GM23338 (cell line): ENCODE data around the gene NTM. TPM values are rescaled to one million over a fixed set of nuclear protein-coding genes. Genes with fewer than 3 reads are reported as not detected.

Experiments
- ATAC-seq: fragments of 200-7000 bp; cut with Tn5 transposase; 3 replicates; pipeline ENCODE4 v1.9.1; 2020
- DNase-seq: peaks from one replicate; pipeline ENCODE4 v3.0.0-alpha.2; 2015; ENCODE audit warnings: low spot score
- H2AFZ ChIP-seq: fragments of 200-600 bp; sonication (generic); 2 replicates; pipeline ENCODE4 v1.8.0; 2016; ENCODE audit warnings: antibody characterized with exemption, mild to moderate bottlenecking, moderate library complexity
- H3F3A ChIP-seq: fragments of 200-600 bp; sonication (generic); replicated peaks from 2 replicates; pipeline ENCODE4 v1.8.0; 2017; ENCODE audit warnings: antibody characterized with exemption, mixed run types, low read depth
- H3K27ac ChIP-seq: fragments of 200-600 bp; sonication (generic); 2 replicates; pipeline ENCODE4 v1.6.1; 2016; ENCODE audit warnings: low read depth
- H3K27me3 ChIP-seq: fragments of 200-600 bp; sonication (generic); 2 replicates; pipeline ENCODE4 v1.8.0; 2016; ENCODE audit warnings: mild to moderate bottlenecking, mixed run types, moderate library complexity; ENCODE audit not compliant: insufficient read depth
- H3K36me3 ChIP-seq: fragments of 200-600 bp; sonication (generic); 2 replicates; pipeline ENCODE4 v1.8.0; 2016; ENCODE audit warnings: mild to moderate bottlenecking; ENCODE audit not compliant: insufficient read depth
- H3K4me1 ChIP-seq: fragments of 200-600 bp; sonication (generic); 2 replicates; pipeline ENCODE4 v1.8.0; 2016; ENCODE audit warnings: mild to moderate bottlenecking, moderate library complexity; ENCODE audit not compliant: insufficient read depth
- H3K4me2 ChIP-seq: fragments of 200-600 bp; sonication (generic); 2 replicates; pipeline ENCODE4 v1.7.1; 2017; ENCODE audit warnings: mixed run types
- H3K4me3 ChIP-seq: fragments of 200-600 bp; sonication (generic); 2 replicates; pipeline ENCODE4 v1.6.1; 2016; ENCODE audit warnings: mixed run types
- H3K79me2 ChIP-seq: fragments of 200-600 bp; sonication (generic); replicated peaks from 2 replicates; pipeline ENCODE4 v1.8.0; 2017; ENCODE audit warnings: mild to moderate bottlenecking; ENCODE audit not compliant: insufficient read depth
- H3K9me2 ChIP-seq: fragments of 200-600 bp; sonication (generic); 2 replicates; pipeline ENCODE4 v1.8.0; 2017; ENCODE audit not compliant: insufficient read depth
- H4K20me1 ChIP-seq: fragments of 200-600 bp; sonication (generic); replicated peaks from 2 replicates; pipeline ENCODE4 v1.8.0; 2017; ENCODE audit warnings: mild to moderate bottlenecking; ENCODE audit not compliant: insufficient read depth
- H3K27ac Mint-ChIP-seq: 2 replicates; pipeline ENCODE4 v1.8.0; 2020; ENCODE audit warnings: inconsistent platforms, mild to moderate bottlenecking, moderate library complexity, mixed read lengths
- H3K27me3 Mint-ChIP-seq: 3 replicates; pipeline ENCODE4 v1.8.0; 2022; ENCODE audit warnings: low read depth, mild to moderate bottlenecking, moderate library complexity, mixed read lengths, inconsistent platforms; ENCODE audit not compliant: insufficient read depth, poor library complexity
- H3K36me3 Mint-ChIP-seq: 3 replicates; pipeline ENCODE4 v1.8.0; 2021; ENCODE audit warnings: low read depth, mild to moderate bottlenecking, inconsistent platforms, moderate library complexity, mixed read lengths
- H3K4me1 Mint-ChIP-seq: 3 replicates; pipeline ENCODE4 v1.8.0; 2020; ENCODE audit warnings: mild to moderate bottlenecking, inconsistent platforms, mixed read lengths
- H3K4me3 Mint-ChIP-seq: 3 replicates; pipeline ENCODE4 v1.8.0; 2021; ENCODE audit warnings: moderate library complexity, mild to moderate bottlenecking, inconsistent platforms, mixed read lengths
- H3K9me3 Mint-ChIP-seq: 3 replicates; pipeline ENCODE4 v1.8.0; 2020; ENCODE audit warnings: moderate library complexity, mild to moderate bottlenecking, inconsistent platforms, mixed read lengths
- CREB1 ChIP-seq: fragments of 250-450 bp; sonication (Bioruptor Pico); IDR thresholded peaks from 2 replicates; pipeline ENCODE4 v1.5.0; 2020; ENCODE audit warnings: low read depth, mild to moderate bottlenecking, moderate library complexity
- EZH2 ChIP-seq: fragments of 200-600 bp; sonication (generic); IDR thresholded peaks from one replicate; pipeline ENCODE4 v1.8.0; 2017; ENCODE audit warnings: antibody characterized with exemption, mild to moderate bottlenecking, low read depth; ENCODE audit not compliant: unreplicated experiment
- EZH2phosphoT487 ChIP-seq: fragments of 200-600 bp; sonication (generic); IDR thresholded peaks from one replicate; pipeline ENCODE4 v1.8.1; 2018; ENCODE audit warnings: antibody characterized with exemption; ENCODE audit not compliant: unreplicated experiment
- JUNB ChIP-seq: IDR thresholded peaks from one replicate; pipeline ENCODE4 v1.6.1; 2016; ENCODE audit warnings: antibody characterized with exemption; ENCODE audit not compliant: unreplicated experiment
- NANOG ChIP-seq: IDR thresholded peaks from 2 replicates; pipeline ENCODE4 v1.6.1; 2016; ENCODE audit warnings: antibody characterized with exemption, borderline replicate concordance
- POLR2AphosphoS5 ChIP-seq: IDR thresholded peaks from 2 replicates; pipeline ENCODE4 v1.6.1; 2016; ENCODE audit warnings: antibody characterized with exemption, low read depth
- STAT1 ChIP-seq: IDR thresholded peaks from one replicate; pipeline ENCODE4 v1.6.1; 2016; ENCODE audit warnings: antibody characterized with exemption; ENCODE audit not compliant: unreplicated experiment
- ZNF114 ChIP-seq: fragments of 250-450 bp; sonication (Bioruptor Pico); IDR thresholded peaks from 2 replicates; pipeline ENCODE4 v1.5.0; 2020; ENCODE audit warnings: mild to moderate bottlenecking, moderate library complexity
- ZNF331 ChIP-seq: fragments of 250-450 bp; sonication (Bioruptor Pico); IDR thresholded peaks from 2 replicates; pipeline ENCODE4 v1.5.0; 2020; ENCODE audit warnings: low read depth, mild to moderate bottlenecking, moderate library complexity
- polyA plus RNA-seq: library from polyadenylated mRNA; unstranded; fragments of >200 nt; fragmentation: Nextera tagmentation; extraction: Ambion mirVana; gene quantifications from 2 replicates; pipeline ENCODE4 v1.2.1, GENCODE V29; 2016
- total RNA-seq: library from RNA; depleted of rRNA; stranded (reverse); fragments of >200 nt; shearing (Covaris generic); gene quantifications from 2 replicates; pipeline ENCODE4 v1.2.3, GENCODE V29; 2014
- TF ChIP-seq, protein P1 (sequence below): IDR thresholded peaks from 2 replicates; pipeline ENCODE4 v1.6.1; 2016; ENCODE audit warnings: antibody characterized with exemption
- TF ChIP-seq, protein P2 (sequence below): IDR thresholded peaks from one replicate; pipeline ENCODE4 v1.6.1; 2018; ENCODE audit warnings: antibody characterized with exemption; ENCODE audit not compliant: unreplicated experiment
- TF ChIP-seq, protein P3 (sequence below): fragments of 250-450 bp; sonication (Bioruptor Pico); IDR thresholded peaks from 2 replicates; pipeline ENCODE4 v1.5.0; 2020; ENCODE audit warnings: mild to moderate bottlenecking, moderate library complexity
- TF ChIP-seq, protein P4 (sequence below), 2 experiments: fragments of 200-600 bp in 1 of 2; sonication (generic) in 1 of 2; conservative IDR thresholded peaks; 2 replicates each; pipeline versions ENCODE4 v1.5.1 to v1.6.1; 2016 to 2017; ENCODE audit warnings: antibody characterized with exemption in 2 of 2, low read depth in 2 of 2, mild to moderate bottlenecking in 2 of 2, moderate library complexity in 1 of 2

The NTM gene
- total and polyA plus RNA-seq, 2 experiments from 2014 or later, result 10.6 to 14.6 TPM

DNA sequence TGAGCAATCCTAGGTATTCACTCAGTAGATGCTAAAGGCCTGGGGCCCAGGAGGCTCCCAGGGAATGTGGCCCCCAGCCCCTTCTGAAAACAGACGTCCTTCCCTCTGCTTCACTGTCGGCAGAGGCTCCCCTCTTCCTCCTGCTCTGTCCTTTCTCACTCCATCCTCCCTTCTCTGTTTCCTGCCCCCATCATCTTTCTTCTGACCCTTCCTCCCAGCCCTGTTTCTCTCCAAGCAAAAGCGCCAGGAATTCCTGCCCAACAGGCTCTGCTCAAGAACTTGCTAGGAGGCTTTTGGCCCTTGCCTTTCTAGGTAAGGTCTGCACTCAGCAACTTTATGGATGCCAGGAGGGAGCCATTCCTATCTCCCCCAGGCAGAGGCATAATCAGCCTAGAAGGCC, 300.5 kb downstream of the NTM start:
- H3K9me2 ChIP-seq, result no peaks in the 10 kb centered on the region
- Mint-ChIP-seq H3K27ac (no peak overlapping the region), H3K27me3 (peaks cover 10% of the 10 kb centered on the region), H3K4me3 (no peak overlapping the region), H3K4me1 (peaks cover 17% of the 10 kb centered on the region), H3K9me3 (no peaks in the 10 kb centered on the region), H3K36me3 (no peaks in the 10 kb centered on the region; the same call in 2 of the 3 replicates)
- no peaks in the 10 kb centered on the region for H3K79me2 ChIP-seq
- H3K27ac ChIP-seq, result no peak overlapping the region
- no peaks in the 10 kb centered on the region for H3K36me3 ChIP-seq
- no peak overlapping the region for H3K4me2 ChIP-seq
- no peaks in the 10 kb centered on the region for H4K20me1 ChIP-seq
- no peak overlapping the region for H3K4me3 ChIP-seq
- H3K27me3 ChIP-seq, result no peaks in the 10 kb centered on the region
- ATAC-seq (no peak), DNase-seq (no peak)
- H2AFZ ChIP-seq, result no peak overlapping the region
- peaks cover 4% of the 10 kb centered on the region; the same call in 1 of the 2 replicates for H3K4me1 ChIP-seq
- H3F3A ChIP-seq, result no peaks in the 10 kb centered on the region
- TF ChIP-seq, protein P1, sequence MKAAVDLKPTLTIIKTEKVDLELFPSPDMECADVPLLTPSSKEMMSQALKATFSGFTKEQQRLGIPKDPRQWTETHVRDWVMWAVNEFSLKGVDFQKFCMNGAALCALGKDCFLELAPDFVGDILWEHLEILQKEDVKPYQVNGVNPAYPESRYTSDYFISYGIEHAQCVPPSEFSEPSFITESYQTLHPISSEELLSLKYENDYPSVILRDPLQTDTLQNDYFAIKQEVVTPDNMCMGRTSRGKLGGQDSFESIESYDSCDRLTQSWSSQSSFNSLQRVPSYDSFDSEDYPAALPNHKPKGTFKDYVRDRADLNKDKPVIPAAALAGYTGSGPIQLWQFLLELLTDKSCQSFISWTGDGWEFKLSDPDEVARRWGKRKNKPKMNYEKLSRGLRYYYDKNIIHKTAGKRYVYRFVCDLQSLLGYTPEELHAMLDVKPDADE, result no peak
- TF ChIP-seq POLR2AphosphoS5 (no peak), ZNF331 (no peak), EZH2phosphoT487 (no peak), JUNB (no peak), ZNF114 (CRISPR knock-in tag) (no peak), NANOG (no peak), STAT1 (no peak), EZH2 (no peak), CREB1 (CRISPR knock-in tag) (no peak)
- TF ChIP-seq, protein P2, sequence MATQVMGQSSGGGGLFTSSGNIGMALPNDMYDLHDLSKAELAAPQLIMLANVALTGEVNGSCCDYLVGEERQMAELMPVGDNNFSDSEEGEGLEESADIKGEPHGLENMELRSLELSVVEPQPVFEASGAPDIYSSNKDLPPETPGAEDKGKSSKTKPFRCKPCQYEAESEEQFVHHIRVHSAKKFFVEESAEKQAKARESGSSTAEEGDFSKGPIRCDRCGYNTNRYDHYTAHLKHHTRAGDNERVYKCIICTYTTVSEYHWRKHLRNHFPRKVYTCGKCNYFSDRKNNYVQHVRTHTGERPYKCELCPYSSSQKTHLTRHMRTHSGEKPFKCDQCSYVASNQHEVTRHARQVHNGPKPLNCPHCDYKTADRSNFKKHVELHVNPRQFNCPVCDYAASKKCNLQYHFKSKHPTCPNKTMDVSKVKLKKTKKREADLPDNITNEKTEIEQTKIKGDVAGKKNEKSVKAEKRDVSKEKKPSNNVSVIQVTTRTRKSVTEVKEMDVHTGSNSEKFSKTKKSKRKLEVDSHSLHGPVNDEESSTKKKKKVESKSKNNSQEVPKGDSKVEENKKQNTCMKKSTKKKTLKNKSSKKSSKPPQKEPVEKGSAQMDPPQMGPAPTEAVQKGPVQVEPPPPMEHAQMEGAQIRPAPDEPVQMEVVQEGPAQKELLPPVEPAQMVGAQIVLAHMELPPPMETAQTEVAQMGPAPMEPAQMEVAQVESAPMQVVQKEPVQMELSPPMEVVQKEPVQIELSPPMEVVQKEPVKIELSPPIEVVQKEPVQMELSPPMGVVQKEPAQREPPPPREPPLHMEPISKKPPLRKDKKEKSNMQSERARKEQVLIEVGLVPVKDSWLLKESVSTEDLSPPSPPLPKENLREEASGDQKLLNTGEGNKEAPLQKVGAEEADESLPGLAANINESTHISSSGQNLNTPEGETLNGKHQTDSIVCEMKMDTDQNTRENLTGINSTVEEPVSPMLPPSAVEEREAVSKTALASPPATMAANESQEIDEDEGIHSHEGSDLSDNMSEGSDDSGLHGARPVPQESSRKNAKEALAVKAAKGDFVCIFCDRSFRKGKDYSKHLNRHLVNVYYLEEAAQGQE, result no peak
- TF ChIP-seq, protein P3, sequence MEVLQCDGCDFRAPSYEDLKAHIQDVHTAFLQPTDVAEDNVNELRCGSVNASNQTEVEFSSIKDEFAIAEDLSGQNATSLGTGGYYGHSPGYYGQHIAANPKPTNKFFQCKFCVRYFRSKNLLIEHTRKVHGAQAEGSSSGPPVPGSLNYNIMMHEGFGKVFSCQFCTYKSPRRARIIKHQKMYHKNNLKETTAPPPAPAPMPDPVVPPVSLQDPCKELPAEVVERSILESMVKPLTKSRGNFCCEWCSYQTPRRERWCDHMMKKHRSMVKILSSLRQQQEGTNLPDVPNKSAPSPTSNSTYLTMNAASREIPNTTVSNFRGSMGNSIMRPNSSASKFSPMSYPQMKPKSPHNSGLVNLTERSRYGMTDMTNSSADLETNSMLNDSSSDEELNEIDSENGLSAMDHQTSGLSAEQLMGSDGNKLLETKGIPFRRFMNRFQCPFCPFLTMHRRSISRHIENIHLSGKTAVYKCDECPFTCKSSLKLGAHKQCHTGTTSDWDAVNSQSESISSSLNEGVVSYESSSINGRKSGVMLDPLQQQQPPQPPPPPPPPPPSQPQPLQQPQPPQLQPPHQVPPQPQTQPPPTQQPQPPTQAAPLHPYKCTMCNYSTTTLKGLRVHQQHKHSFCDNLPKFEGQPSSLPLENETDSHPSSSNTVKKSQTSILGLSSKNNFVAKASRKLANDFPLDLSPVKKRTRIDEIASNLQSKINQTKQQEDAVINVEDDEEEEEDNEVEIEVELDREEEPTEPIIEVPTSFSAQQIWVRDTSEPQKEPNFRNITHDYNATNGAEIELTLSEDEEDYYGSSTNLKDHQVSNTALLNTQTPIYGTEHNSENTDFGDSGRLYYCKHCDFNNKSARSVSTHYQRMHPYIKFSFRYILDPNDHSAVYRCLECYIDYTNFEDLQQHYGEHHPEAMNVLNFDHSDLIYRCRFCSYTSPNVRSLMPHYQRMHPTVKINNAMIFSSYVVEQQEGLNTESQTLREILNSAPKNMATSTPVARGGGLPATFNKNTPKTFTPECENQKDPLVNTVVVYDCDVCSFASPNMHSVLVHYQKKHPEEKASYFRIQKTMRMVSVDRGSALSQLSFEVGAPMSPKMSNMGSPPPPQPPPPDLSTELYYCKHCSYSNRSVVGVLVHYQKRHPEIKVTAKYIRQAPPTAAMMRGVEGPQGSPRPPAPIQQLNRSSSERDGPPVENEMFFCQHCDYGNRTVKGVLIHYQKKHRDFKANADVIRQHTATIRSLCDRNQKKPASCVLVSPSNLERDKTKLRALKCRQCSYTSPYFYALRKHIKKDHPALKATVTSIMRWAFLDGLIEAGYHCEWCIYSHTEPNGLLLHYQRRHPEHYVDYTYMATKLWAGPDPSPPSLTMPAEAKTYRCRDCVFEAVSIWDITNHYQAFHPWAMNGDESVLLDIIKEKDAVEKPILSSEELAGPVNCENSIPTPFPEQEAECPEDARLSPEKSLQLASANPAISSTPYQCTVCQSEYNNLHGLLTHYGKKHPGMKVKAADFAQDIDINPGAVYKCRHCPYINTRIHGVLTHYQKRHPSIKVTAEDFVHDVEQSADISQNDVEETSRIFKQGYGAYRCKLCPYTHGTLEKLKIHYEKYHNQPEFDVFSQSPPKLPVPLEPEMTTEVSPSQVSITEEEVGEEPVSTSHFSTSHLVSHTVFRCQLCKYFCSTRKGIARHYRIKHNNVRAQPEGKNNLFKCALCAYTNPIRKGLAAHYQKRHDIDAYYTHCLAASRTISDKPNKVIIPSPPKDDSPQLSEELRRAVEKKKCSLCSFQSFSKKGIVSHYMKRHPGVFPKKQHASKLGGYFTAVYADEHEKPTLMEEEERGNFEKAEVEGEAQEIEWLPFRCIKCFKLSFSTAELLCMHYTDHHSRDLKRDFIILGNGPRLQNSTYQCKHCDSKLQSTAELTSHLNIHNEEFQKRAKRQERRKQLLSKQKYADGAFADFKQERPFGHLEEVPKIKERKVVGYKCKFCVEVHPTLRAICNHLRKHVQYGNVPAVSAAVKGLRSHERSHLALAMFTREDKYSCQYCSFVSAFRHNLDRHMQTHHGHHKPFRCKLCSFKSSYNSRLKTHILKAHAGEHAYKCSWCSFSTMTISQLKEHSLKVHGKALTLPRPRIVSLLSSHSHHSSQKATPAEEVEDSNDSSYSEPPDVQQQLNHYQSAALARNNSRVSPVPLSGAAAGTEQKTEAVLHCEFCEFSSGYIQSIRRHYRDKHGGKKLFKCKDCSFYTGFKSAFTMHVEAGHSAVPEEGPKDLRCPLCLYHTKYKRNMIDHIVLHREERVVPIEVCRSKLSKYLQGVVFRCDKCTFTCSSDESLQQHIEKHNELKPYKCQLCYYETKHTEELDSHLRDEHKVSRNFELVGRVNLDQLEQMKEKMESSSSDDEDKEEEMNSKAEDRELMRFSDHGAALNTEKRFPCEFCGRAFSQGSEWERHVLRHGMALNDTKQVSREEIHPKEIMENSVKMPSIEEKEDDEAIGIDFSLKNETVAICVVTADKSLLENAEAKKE, result no peak
- TF ChIP-seq, protein P4, sequence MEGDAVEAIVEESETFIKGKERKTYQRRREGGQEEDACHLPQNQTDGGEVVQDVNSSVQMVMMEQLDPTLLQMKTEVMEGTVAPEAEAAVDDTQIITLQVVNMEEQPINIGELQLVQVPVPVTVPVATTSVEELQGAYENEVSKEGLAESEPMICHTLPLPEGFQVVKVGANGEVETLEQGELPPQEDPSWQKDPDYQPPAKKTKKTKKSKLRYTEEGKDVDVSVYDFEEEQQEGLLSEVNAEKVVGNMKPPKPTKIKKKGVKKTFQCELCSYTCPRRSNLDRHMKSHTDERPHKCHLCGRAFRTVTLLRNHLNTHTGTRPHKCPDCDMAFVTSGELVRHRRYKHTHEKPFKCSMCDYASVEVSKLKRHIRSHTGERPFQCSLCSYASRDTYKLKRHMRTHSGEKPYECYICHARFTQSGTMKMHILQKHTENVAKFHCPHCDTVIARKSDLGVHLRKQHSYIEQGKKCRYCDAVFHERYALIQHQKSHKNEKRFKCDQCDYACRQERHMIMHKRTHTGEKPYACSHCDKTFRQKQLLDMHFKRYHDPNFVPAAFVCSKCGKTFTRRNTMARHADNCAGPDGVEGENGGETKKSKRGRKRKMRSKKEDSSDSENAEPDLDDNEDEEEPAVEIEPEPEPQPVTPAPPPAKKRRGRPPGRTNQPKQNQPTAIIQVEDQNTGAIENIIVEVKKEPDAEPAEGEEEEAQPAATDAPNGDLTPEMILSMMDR (conservative IDR thresholded peaks at IDR 0.05; ENCODE audit: low read depth in 2 of 2), result no peak
